NCI-H2107 (cell line): ENCODE measurements around the gene EEF1AKMT1.

ENCODE experiments used
- DNase-seq: peaks from one replicate; lab custom pipeline; 2025; lab: John Stamatoyannopoulos, UW

EEF1AKMT1 gene

DNA sequence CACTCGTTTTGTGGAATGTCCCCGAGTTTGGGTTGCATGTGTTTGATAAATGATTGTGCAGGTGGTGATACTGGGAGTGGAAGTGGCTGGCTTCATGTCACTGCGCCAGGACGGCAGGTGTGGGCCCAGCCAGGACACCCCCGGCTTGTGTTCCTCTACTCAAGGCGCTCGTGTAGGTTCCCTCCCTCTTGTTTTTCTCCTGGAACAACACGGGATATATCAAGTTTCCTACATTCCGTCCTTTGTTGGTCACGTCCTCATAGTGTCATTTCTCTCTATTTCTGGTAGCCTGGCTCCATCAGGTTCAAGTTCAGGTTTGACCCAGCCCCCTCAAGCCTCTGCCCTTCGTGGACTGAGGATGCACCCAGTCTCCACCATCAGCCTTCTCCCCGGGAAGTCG lies 54.0 kb downstream of the EEF1AKMT1 start:
- no peak for DNase-seq

GRCh38 chr13:20718958-20719566 lies 54.7 kb downstream of the EEF1AKMT1 start:
- DNase-seq: no peak

- DNase-seq: no peak
Measured at GRCh38 chr13:20717581-20718542, 55.9 kb downstream of the EEF1AKMT1 start.

DNA sequence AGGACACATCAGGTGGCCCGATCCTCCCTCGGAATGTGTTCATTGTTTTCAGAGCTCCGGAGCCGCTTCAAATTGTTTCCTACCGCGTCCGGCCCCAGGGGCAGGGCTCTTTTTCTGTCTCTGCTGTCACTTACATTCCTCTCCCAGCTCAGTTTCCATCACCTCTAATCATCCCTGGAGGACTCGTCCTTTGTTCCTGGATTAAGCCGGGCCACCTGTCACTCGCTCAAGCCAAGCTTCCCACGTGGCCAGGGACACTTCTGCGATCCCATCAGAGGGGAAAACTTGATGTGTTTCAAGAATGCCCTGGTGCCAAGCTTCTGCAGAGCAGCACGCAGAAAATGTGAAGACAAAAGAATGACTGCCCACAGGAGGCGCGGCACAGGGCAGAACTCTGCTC lies 56.8 kb downstream of the EEF1AKMT1 start:
- no peak for DNase-seq

GRCh38 chr13:20715330-20715712 lies 58.4 kb downstream of the EEF1AKMT1 start:
- no peak for DNase-seq

GRCh38 chr13:20714563-20715329 lies 59.0 kb downstream of the EEF1AKMT1 start:
- no peak for DNase-seq

GRCh38 chr13:20714161-20714560 lies 59.6 kb downstream of the EEF1AKMT1 start:
- no peak for DNase-seq

- no peak for DNase-seq
Measured at GRCh38 chr13:20713751-20714150, 60.0 kb downstream of the EEF1AKMT1 start.

- no peak for DNase-seq
Measured at GRCh38 chr13:20713014-20713376, 60.8 kb downstream of the EEF1AKMT1 start.

GRCh38 chr13:20711301-20712044 lies 62.3 kb downstream of the EEF1AKMT1 start:
- DNase-seq: no peak

DNA sequence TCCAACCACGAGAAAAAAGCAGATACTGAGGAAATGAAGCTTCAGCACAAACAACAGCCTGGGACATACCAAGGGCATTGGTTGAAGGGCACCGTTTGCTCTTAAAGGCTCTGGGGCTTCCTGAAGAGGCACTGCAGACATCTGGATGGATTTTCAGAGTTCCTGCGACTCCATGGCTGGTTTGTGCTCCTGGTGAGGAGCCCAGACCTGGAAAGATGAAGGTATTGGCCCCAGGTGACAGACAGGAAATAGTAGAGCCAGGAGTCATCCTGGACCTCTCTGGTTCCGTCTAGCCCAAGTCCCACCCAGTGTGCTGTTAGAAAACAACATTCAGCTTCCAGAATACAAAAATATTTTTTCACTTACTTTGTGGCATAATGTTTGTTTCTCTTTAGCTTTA lies 64.0 kb downstream of the EEF1AKMT1 start:
- no peak for DNase-seq

DNA sequence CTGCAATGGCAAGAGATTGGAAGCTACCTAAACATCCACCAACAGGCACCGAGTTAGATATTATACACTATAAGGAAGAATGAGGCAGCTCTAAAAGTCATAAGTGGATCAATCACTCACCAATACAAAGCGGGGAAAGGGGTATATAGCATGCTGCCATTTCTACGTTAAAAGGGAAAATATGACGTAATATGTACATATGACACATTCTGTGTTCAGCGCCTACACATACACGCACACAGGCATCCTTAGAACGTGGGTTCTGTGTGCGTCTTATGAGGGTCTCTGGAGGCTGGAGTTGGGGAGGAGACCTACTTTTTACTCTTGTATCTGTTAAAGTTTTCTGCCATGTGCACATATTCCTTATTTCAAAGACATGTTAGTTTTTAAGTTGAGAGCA lies 64.4 kb downstream of the EEF1AKMT1 start:
- no peak for DNase-seq

- DNase-seq: no peak
Measured at GRCh38 chr13:20708216-20708615, 65.5 kb downstream of the EEF1AKMT1 start.

- DNase-seq: no peak
Measured at GRCh38 chr13:20706661-20707060, 67.1 kb downstream of the EEF1AKMT1 start.

GRCh38 chr13:20704459-20705069 lies 69.2 kb downstream of the EEF1AKMT1 start:
- no peak for DNase-seq

DNA sequence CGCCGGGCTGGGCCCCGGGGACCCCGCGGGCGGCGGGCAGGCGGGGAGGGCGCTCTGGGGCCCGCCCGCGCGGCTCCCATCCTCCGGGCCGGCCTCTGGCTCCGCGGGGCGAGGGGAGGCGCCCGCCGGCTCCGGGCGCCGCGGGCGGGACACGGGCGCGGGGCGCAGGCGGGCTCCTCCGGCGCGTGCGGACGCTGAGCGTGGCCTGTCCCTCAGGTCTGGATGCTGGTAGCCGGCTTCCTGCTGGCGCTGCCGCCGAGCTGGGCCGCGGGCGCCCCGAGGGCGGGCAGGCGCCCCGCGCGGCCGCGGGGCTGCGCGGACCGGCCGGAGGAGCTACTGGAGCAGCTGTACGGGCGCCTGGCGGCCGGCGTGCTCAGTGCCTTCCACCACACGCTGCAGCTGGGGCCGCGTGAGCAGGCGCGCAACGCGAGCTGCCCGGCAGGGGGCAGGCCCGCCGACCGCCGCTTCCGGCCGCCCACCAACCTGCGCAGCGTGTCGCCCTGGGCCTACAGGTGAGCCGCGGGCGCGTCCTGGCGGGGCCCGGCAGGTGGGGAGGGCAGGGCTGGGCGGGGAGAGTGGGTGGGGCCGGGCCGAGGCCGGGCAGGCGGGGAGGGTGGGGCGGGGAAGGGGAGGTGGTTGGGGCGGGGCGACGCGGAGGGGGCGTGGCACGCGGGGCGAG lies 69.8 kb downstream of the EEF1AKMT1 start:
- DNase-seq: peak; percentile 45

GRCh38 chr13:20702915-20703779 lies 70.6 kb downstream of the EEF1AKMT1 start, which contains the start of gene IL17D:
Gene IL17D, plus strand, starts transcription at chr13:20703699. Its CDS starts 303 bp downstream, at chr13:20704002.
- DNase-seq: no peak

DNA sequence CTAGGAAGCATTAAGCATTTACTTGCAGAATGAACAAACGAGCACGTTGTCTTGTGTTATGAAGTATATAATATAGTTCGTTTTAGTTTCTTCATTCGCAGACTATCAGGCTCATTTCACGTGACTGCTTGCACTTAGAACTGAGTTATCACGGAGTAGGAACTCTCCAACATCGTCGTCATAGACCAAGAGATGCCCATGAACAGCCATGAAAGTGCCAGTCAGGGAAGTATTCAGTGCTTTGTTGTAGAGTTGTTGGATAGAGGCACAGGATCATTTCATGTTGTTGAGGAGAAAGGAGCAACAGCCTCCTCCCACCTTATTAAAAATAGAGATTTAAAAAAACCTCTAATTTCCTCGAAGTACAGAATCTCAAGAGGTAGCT lies 71.2 kb downstream of the EEF1AKMT1 start:
- no peak for DNase-seq

GRCh38 chr13:20701461-20701860 lies 72.3 kb downstream of the EEF1AKMT1 start:
- no peak for DNase-seq

GRCh38 chr13:20700288-20700687 lies 73.5 kb downstream of the EEF1AKMT1 start:
- DNase-seq: no peak
